ENCODE results near the gene TGFBRAP1.

The TGFBRAP1 gene, protein sequence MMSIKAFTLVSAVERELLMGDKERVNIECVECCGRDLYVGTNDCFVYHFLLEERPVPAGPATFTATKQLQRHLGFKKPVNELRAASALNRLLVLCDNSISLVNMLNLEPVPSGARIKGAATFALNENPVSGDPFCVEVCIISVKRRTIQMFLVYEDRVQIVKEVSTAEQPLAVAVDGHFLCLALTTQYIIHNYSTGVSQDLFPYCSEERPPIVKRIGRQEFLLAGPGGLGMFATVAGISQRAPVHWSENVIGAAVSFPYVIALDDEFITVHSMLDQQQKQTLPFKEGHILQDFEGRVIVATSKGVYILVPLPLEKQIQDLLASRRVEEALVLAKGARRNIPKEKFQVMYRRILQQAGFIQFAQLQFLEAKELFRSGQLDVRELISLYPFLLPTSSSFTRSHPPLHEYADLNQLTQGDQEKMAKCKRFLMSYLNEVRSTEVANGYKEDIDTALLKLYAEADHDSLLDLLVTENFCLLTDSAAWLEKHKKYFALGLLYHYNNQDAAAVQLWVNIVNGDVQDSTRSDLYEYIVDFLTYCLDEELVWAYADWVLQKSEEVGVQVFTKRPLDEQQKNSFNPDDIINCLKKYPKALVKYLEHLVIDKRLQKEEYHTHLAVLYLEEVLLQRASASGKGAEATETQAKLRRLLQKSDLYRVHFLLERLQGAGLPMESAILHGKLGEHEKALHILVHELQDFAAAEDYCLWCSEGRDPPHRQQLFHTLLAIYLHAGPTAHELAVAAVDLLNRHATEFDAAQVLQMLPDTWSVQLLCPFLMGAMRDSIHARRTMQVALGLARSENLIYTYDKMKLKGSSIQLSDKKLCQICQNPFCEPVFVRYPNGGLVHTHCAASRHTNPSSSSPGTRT

DNA sequence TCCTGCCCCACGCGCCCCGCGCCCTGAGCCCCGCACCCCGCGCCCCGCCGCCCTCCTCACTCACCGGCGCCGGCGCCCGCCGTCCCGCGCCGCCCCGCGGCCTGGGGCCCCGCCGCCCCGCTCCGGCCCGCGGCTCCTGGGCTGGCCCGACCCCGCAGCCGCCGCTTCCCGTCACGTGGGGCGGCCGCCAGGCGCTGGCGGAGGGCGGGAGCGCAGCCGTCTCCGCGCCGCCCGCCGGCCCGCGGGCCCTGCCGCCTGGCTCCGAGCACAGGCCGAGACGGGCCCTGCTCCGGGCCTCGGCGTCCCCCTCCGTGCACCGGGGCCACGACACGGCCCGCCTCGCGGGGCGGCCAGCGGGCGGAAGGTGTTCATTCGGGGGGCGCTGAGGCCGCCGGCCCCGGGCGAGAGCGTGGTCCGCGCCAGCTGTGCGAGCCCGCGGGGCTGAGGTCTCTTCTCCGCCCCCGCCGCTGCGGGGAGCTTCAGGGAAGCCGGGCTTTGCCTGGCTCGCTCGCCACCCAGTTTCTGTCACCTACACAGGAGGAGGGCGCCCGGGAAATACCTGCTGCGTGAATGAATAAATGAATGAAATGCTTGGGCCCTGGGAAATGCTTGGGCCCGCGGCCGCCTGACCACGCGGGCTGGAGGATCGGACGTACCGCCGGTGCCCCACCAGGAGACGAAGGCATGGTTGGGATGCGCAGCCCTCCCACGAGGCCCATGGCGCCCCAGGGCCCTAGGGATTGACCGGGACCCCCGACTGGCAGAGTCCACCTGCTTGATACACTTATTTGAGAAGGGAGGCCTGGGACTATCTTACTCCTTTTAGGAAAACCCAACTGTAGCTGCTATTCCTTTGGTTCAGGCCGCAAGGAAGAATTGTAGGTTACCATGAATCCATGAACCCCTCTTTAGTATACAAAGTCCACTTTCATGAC, at the start of gene TGFBRAP1:
Gene TGFBRAP1 (minus strand): TSS at position 175 of the 935 bp plus-strand sequence. CDS start 21,434 bp downstream, outside the sequence.
- in situ Hi-C loops (cut with HindIII; ENCODE audit: low pct_ligation_motif_present, low sequenced_read_pairs) = no loop called here
- H3K36me3 ChIP-seq (replicated peaks) = peaks cover 2% of the 10 kb centered on the region
- no peak for DNase-seq
- H3K27me3 ChIP-seq (replicated peaks) = no peaks in the 10 kb centered on the region
- TF ChIP-seq, protein P1, sequence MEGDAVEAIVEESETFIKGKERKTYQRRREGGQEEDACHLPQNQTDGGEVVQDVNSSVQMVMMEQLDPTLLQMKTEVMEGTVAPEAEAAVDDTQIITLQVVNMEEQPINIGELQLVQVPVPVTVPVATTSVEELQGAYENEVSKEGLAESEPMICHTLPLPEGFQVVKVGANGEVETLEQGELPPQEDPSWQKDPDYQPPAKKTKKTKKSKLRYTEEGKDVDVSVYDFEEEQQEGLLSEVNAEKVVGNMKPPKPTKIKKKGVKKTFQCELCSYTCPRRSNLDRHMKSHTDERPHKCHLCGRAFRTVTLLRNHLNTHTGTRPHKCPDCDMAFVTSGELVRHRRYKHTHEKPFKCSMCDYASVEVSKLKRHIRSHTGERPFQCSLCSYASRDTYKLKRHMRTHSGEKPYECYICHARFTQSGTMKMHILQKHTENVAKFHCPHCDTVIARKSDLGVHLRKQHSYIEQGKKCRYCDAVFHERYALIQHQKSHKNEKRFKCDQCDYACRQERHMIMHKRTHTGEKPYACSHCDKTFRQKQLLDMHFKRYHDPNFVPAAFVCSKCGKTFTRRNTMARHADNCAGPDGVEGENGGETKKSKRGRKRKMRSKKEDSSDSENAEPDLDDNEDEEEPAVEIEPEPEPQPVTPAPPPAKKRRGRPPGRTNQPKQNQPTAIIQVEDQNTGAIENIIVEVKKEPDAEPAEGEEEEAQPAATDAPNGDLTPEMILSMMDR (IDR thresholded peaks at IDR 0.05; ENCODE audit: low read depth, low read length, missing control alignments) = no peak
- peak within 1 kb of the TSS; percentile 74 for H3K4me3 ChIP-seq (ENCODE audit: low read depth, low read length)
- H3K27ac ChIP-seq = peak within 1 kb of the TSS; percentile 68

DNA sequence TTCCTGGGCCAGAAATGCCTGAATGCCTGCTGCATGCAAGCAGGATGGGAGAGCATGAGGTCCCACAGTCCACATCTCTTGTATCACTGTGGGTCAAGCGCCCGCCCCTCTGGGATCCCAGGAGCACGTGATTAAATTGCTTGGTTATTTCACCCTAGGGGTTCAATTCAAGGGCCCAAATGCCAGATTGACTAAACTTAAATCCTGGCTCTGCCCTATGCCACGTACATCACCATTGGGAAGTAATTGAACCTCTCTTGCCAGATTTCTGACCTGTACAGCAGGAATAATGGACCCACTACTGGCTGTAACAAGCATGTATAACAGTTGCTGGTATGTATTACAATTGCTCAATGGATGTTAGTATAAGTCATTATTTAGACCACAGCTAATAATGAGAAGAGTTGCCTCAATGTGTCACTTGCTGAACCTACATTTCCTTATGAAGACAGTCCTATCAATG, 49.4 kb upstream of the TGFBRAP1 start:
- in situ Hi-C loops (cut with HindIII; ENCODE audit: low pct_ligation_motif_present, low sequenced_read_pairs) = no loop called here
- H3K4me3 ChIP-seq (ENCODE audit: low read depth, low read length) = no peak overlapping the region
- no peak for DNase-seq
- H3K27me3 ChIP-seq (replicated peaks) = no peaks in the 10 kb centered on the region
- TF ChIP-seq, protein P1 (IDR thresholded peaks at IDR 0.05; ENCODE audit: low read depth, low read length, missing control alignments) = no peak
- peaks cover 97% of the 10 kb centered on the region for H3K36me3 ChIP-seq (replicated peaks)
- peak overlapping the region; percentile 80 for H3K27ac ChIP-seq

- peaks cover 97% of the 10 kb centered on the region for H3K36me3 ChIP-seq (replicated peaks)
These were observed 48.8 kb upstream of the TGFBRAP1 start for GRCh38 chr2:105378276-105378840.

GRCh38 chr2:105377871-105378270, 48.3 kb upstream of the TGFBRAP1 start:
- H3K36me3 ChIP-seq (replicated peaks) = peaks cover 97% of the 10 kb centered on the region

More at GRCh38 chr2:105378276-105378840, 48.8 kb upstream of the TGFBRAP1 start:
- Histone ChIP-seq H3K27ac (peak overlapping the region; percentile 80), H3K27me3 (replicated peaks) (no peaks in the 10 kb centered on the region), H3K4me3 (ENCODE audit: low read depth, low read length) (no peak overlapping the region)
- in situ Hi-C loops (cut with HindIII; ENCODE audit: low pct_ligation_motif_present, low sequenced_read_pairs) = no loop called here
- DNase-seq = no peak
- TF ChIP-seq, protein P1 (IDR thresholded peaks at IDR 0.05; ENCODE audit: low read depth, low read length, missing control alignments) = no peak

More at GRCh38 chr2:105377871-105378270, 48.3 kb upstream of the TGFBRAP1 start:
- Histone ChIP-seq H3K27ac (peak overlapping the region; percentile 80), H3K27me3 (replicated peaks) (no peaks in the 10 kb centered on the region), H3K4me3 (ENCODE audit: low read depth, low read length) (no peak overlapping the region)
- no peak for DNase-seq
- in situ Hi-C loops (cut with HindIII; ENCODE audit: low pct_ligation_motif_present, low sequenced_read_pairs) = no loop called here
- TF ChIP-seq, protein P1 (IDR thresholded peaks at IDR 0.05; ENCODE audit: low read depth, low read length, missing control alignments) = no peak

All from brain microvascular endothelial cell (primary cell).